ENCODE measurements around the gene CBX8. TPM values are rescaled to one million over a fixed set of nuclear protein-coding genes. Genes with fewer than 3 reads are reported as not detected.
A peak's percentile ranks its signal among the peaks of the same experiment; 100 is the strongest.

CBX8 gene
- total and polyA plus RNA-seq, 2 of the 13 experiments (the other 11 are each of a cell fraction or from before 2014, with no cell fraction given) = 0.34 to 12.6 TPM

DNA sequence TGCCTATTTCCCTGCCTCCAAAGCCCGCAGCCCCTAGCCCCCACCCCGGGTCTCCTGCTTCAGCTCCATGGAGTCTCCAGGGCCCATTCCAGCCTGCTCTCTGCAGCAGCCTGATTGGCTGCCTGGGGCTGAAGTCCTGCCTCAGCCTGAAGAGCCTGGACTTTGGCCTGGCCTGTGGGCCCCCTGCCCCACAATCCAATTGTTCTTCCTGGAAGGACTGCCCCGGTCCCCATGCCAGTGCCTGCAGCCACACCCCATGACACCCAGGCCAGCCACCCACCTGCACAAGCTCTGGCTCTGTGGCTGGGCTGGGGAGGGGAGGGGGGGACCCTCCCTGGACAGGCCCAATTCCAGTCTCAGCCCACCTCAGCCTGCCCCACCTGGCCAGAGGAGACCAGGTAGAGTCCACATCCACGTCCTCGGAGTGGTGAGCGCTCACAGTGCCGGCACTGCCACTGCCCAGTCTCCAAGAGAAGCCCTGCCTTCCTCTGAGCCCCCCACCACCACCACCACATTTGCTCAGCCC, 53.9 kb downstream of the CBX8 start (continued):
- TF ChIP-seq, protein P1, sequence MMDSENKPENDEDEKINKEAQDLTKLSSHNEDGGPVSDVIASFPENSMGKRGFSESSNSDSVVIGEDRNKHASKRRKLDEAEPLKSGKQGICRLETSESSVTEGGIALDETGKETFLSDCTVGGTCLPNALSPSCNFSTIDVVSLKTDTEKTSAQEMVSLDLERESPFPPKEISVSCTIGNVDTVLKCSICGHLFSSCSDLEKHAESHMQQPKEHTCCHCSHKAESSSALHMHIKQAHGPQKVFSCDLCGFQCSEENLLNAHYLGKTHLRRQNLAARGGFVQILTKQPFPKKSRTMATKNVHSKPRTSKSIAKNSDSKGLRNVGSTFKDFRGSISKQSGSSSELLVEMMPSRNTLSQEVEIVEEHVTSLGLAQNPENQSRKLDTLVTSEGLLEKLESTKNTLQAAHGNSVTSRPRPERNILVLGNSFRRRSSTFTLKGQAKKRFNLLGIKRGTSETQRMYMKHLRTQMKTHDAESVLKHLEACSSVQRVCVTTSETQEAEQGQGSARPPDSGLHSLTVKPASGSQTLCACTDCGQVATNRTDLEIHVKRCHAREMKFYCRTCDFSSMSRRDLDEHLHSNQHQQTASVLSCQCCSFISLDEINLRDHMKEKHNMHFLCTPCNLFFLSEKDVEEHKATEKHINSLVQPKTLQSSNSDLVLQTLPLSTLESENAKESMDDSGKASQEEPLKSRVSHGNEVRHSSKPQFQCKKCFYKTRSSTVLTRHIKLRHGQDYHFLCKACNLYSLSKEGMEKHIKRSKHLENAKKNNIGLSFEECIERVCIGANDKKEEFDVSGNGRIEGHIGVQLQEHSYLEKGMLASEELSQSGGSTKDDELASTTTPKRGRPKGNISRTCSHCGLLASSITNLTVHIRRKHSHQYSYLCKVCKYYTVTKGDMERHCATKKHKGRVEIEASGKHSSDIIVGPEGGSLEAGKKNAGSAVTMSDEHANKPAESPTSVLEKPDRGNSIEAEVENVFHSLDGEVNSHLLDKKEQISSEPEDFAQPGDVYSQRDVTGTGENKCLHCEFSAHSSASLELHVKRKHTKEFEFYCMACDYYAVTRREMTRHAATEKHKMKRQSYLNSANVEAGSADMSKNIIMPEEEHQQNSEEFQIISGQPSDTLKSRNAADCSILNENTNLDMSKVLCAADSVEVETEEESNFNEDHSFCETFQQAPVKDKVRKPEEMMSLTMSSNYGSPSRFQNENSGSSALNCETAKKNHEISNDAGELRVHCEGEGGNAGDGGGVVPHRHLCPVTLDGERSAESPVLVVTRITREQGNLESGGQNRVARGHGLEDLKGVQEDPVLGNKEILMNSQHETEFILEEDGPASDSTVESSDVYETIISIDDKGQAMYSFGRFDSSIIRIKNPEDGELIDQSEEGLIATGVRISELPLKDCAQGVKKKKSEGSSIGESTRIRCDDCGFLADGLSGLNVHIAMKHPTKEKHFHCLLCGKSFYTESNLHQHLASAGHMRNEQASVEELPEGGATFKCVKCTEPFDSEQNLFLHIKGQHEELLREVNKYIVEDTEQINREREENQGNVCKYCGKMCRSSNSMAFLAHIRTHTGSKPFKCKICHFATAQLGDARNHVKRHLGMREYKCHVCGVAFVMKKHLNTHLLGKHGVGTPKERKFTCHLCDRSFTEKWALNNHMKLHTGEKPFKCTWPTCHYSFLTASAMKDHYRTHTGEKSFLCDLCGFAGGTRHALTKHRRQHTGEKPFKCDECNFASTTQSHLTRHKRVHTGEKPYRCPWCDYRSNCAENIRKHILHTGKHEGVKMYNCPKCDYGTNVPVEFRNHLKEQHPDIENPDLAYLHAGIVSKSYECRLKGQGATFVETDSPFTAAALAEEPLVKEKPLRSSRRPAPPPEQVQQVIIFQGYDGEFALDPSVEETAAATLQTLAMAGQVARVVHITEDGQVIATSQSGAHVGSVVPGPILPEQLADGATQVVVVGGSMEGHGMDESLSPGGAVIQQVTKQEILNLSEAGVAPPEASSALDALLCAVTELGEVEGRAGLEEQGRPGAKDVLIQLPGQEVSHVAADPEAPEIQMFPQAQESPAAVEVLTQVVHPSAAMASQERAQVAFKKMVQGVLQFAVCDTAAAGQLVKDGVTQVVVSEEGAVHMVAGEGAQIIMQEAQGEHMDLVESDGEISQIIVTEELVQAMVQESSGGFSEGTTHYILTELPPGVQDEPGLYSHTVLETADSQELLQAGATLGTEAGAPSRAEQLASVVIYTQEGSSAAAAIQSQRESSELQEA (CRISPR knock-in tag; IDR thresholded peaks at IDR 0.05; ENCODE audit: not compliant biosample characterization) = no peak
- TF ChIP-seq WIZ (CRISPR knock-in tag; IDR thresholded peaks at IDR 0.05) (peak; percentile 79; the same call in 1 of the 2 replicates), MTA3 (CRISPR knock-in tag; IDR thresholded peaks at IDR 0.05) (no peak), SAP130 (CRISPR knock-in tag; IDR thresholded peaks at IDR 0.05; ENCODE audit: low read depth) (peak; percentile 88)
- TF ChIP-seq, protein P2, sequence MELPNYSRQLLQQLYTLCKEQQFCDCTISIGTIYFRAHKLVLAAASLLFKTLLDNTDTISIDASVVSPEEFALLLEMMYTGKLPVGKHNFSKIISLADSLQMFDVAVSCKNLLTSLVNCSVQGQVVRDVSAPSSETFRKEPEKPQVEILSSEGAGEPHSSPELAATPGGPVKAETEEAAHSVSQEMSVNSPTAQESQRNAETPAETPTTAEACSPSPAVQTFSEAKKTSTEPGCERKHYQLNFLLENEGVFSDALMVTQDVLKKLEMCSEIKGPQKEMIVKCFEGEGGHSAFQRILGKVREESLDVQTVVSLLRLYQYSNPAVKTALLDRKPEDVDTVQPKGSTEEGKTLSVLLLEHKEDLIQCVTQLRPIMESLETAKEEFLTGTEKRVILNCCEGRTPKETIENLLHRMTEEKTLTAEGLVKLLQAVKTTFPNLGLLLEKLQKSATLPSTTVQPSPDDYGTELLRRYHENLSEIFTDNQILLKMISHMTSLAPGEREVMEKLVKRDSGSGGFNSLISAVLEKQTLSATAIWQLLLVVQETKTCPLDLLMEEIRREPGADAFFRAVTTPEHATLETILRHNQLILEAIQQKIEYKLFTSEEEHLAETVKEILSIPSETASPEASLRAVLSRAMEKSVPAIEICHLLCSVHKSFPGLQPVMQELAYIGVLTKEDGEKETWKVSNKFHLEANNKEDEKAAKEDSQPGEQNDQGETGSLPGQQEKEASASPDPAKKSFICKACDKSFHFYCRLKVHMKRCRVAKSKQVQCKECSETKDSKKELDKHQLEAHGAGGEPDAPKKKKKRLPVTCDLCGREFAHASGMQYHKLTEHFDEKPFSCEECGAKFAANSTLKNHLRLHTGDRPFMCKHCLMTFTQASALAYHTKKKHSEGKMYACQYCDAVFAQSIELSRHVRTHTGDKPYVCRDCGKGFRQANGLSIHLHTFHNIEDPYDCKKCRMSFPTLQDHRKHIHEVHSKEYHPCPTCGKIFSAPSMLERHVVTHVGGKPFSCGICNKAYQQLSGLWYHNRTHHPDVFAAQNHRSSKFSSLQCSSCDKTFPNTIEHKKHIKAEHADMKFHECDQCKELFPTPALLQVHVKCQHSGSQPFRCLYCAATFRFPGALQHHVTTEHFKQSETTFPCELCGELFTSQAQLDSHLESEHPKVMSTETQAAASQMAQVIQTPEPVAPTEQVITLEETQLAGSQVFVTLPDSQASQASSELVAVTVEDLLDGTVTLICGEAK (IDR thresholded peaks at IDR 0.05) = no peak
- TF ChIP-seq, protein P2 (CRISPR knock-in tag; IDR thresholded peaks at IDR 0.05) = peak; percentile 78
- TF ChIP-seq, protein P3, sequence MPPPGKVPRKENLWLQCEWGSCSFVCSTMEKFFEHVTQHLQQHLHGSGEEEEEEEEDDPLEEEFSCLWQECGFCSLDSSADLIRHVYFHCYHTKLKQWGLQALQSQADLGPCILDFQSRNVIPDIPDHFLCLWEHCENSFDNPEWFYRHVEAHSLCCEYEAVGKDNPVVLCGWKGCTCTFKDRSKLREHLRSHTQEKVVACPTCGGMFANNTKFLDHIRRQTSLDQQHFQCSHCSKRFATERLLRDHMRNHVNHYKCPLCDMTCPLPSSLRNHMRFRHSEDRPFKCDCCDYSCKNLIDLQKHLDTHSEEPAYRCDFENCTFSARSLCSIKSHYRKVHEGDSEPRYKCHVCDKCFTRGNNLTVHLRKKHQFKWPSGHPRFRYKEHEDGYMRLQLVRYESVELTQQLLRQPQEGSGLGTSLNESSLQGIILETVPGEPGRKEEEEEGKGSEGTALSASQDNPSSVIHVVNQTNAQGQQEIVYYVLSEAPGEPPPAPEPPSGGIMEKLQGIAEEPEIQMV (CRISPR knock-in tag; IDR thresholded peaks at IDR 0.05; ENCODE audit: low read depth) = peak; percentile 66; the same call in 1 of the 2 replicates

Data from HepG2 (cell line).